Right ventricle myocardium inferior (tissue), 1 donor: ENCODE data around the gene GEMIN5. TPM values are rescaled to one million over a fixed set of nuclear protein-coding genes. Genes with fewer than 3 reads are reported as not detected.

ENCODE experiments used
- ATAC-seq: fragments of 200-7000 bp; cut with Tn5 transposase; one replicate; pipeline ENCODE4 v1.9.1; 2020; ENCODE audit warnings: mild to moderate bottlenecking, moderate library complexity
- DNase-seq: peaks from one replicate; pipeline ENCODE4 v3.0.0; 2021; ENCODE audit errors: missing footprints
- intact Hi-C: fragments of 100-400 bp; cut with DNase I; formaldehyde crosslinking; loops from one replicate; pipeline ENCODE4 v1.11.0; 2022
- total RNA-seq: library from RNA; stranded (reverse); fragmentation: NEBNext Ultra II Directional; extraction: Animal tissue kit (Norgen Biotek cat#: 25700); gene quantifications from one replicate; pipeline ENCODE4 v1.2.1, GENCODE V29; 2021
- donor health status: DM: no; HTN: yes; CAD: no; lungs with severe emphysema.

GEMIN5 gene
- total RNA-seq, 1 donor from 2014 or later = 13.0 TPM

GRCh38 chr5:154861946-154862345, 76.1 kb downstream of the GEMIN5 start:
- ATAC-seq (no peak), DNase-seq (no peak)
- intact Hi-C loops = no loop called here

DNA sequence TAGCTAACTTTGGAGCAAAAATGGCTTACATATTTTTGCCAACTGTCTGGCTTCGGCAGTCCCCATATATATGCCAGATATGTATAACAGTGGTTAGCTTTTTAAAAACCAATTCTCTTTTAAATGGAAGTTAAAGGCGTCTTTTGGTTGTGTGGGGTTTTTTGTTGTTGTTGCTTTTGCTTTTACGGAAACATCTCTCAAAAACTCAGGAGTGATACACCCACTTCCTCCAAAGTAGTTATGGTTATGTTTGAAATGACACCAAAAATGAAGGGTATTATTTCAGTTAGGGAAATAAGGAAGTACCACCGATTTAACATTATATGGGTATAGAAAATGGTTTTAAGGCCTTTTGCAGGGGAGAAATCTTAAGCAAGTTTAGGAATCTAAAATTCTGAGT, 77.2 kb downstream of the GEMIN5 start:
- intact Hi-C loops = no loop called here
- ATAC-seq = no peak
- no peak for DNase-seq

GRCh38 chr5:154860123-154860522, 77.9 kb downstream of the GEMIN5 start:
- intact Hi-C loops = no loop called here
- DNase-seq (no peak), ATAC-seq (no peak)

DNA sequence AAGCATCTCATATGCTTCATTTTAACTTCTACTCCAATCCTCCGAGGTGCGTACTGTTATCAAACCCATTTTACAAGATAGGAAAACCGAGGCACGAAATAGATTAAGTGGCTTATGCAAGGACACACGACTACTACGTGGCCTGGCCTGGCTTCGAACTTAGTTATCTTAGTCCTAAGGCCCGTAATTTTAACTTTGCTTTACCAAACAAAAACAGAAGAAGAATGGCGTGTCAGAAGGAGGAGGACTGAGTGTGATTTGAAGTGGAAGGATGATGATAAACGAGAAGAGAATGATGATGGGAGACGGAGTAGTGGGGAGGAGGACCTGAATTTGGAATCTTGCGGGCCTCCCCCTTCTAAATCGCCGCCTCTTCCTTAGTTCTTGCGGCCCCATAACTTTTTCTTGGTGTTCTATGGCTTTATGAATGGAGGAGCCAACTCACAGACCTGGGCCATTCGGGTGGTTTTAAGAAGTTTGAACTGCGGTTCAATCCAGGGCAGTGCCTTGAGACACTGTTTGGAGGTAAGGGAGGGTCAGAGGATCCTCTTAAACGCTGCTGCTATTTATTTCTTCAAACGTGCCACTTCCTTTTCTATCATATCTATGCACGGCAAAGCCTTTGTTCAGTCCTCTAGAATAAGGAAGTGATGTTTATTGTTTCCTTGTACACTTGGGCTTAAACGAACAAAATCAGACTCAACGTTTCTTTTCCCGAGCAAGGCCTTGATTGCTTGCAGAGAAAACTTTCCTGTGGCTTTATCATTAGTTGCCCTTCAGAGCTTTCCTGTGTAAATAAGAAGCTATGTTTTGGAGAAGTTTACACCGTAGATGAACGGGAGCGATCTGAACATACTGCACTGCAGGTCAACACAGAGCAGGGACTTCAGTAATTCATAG, 78.8 kb downstream of the GEMIN5 start:
- DNase-seq (no peak), ATAC-seq (no peak)
- intact Hi-C loops = loop anchor here (2.0 to 10.0 kb wide), 5 partner anchors 38 to 384 kb away; partner anchors contain the start of genes GEMIN5, HAND1 and LARP1

DNA sequence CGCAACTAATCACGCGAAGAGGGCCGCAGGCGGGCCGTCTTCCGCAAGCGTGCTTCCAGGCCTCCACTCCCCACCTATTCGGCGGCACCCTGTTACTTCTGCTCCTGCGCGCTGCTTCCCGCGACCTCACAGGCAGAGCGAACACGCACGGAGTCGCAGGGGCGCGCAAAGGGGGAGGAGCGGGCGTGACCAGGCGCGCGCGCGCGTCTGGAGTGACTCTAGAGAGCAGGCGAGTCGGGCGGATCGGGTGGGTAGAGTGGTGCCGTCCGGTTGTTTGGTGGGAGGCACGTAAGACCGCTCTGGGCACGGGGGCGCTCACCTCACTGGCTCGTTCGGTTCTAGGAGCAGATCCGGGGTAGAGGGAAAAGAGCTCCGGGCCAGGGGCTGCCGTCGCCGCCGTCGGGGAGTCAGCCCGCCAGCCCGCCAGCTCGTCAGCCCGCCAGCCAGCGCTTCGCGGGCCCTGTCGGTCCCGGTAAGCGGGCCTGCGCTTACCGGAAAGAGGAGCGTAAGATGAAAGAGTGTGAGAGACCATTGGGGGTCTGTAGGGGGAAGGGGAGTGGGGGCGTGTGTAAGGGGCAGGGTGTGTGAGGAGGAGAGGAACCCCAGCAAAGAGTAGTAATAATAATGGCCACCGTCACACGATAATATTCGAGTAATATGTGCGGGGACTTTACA, 79.6 kb downstream of the GEMIN5 start, which contains the start of gene CNOT8:
TSS of gene CNOT8 (plus strand) at position 331 of the 675 bp plus-strand sequence. CDS start 4,652 bp downstream, outside the sequence.
- peak; percentile 100 for DNase-seq
- peak; percentile 95 for ATAC-seq
- intact Hi-C loops = loop anchor here (2.0 to 10.0 kb wide), 5 partner anchors 39 to 384 kb away; partner anchors contain the start of genes GEMIN5, HAND1 and LARP1

DNA sequence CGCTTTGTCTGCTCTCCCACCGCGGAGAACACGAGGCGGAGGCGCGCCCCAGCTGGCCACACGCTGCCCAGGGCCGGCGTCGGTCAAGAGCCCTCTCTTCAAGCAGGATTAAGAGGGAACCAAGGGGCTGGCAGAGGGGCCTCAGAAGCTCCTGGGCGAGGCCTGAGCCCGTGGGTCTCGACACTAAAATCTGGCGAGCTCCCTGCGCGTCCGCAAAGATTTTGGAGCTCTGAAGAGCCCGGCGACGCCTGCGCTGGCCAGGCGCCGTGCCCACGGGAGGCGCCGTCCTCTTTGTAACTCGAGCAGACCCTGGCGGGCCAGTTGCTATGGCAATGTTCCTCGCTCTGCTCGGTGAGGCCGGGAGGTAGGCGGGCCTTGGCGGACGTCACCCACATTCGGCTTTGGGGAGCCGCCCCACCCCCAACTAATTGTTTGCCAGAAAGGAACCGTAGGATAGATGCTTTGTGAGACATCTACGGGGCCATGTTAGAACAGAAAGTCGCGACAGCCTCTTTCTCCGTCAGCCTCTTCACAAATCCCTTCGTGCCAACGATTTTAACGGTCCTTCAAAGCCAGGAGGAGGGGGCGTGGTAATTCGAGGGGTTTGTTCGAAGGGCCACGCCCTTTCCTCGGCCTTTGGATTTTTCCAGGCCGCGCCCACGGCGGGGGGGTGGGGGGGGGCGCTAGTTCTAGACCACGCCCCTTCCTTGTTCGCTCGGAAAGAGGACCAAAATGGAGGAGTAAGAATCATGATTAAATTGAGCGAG, 80.3 kb downstream of the GEMIN5 start:
- ATAC-seq (peak; percentile 84), DNase-seq (peak; percentile 99)
- intact Hi-C loops = loop anchor here (2.0 to 10.0 kb wide), 5 partner anchors 40 to 383 kb away; partner anchors contain the start of genes GEMIN5, HAND1 and LARP1

GRCh38 chr5:154851351-154851750, 86.7 kb downstream of the GEMIN5 start:
- intact Hi-C loops = loop anchor here (10.0 kb wide), 1 partner anchor 377 kb away; the partner anchor contains the start of gene HAND1
- no peak for ATAC-seq

DNA sequence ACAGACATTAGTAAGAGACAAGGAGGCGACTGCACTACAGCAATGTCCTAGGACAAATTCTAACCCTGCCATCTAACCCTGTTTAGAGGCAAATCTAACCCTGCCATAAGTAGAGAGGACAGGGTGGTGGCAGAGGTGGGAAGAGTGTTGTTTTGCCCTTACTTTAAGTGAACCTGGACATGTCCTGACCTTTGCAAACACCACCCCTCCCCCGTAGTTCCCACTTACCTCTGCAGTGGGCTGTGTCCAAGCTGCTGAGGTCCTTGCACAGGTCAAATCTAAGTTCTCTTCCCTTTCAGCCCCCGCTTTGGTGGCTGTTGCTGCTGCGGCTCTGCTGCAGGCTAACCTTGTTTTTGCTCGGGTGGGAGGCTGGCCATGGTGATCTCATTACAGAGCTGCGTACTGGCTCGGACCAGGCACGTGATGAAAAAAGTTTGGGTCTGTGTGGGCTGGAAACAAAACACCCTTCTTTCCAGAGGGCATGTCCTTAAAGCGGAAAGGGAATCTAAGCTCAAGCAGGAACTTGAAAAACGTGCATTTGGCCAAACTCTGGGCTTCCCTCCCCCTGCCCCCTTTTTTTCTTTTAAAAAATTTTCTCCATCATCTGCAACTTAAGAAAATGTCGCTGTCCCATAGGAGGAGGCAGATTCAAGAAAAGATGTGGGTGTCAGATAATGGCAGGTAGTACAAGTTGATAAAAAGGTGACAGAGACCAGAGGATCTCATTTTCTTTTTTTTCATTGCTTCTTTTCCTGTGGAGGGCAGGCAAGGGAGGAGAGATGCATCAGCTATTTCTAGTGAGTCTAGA, 87.6 kb downstream of the GEMIN5 start, which contains the start of gene FAXDC2:
TSS of gene FAXDC2 (minus strand) at position 349 of the 808 bp plus-strand sequence. CDS start 12,425 bp downstream, outside the sequence.
- intact Hi-C loops = loop anchor here (10.0 kb wide), 1 partner anchor 376 kb away; the partner anchor contains the start of gene HAND1
- ATAC-seq = peak; percentile 99
- peak; percentile 82 for DNase-seq

More at GRCh38 chr5:154851351-154851750, 86.7 kb downstream of the GEMIN5 start:
- DNase-seq = no peak

- DNase-seq (no peak), ATAC-seq (no peak)
- intact Hi-C loops = loop anchor here (10.0 kb wide), 1 partner anchor 375 kb away; the partner anchor contains the start of gene HAND1
These were observed 88.2 kb downstream of the GEMIN5 start for GRCh38 chr5:154849791-154850201.

GRCh38 chr5:154849264-154849785, 88.7 kb downstream of the GEMIN5 start:
- intact Hi-C loops = no loop called here
- ATAC-seq = no peak
- no peak for DNase-seq

GRCh38 chr5:154844809-154845208, 93.2 kb downstream of the GEMIN5 start:
- ATAC-seq = no peak
- intact Hi-C loops = no loop called here
- no peak for DNase-seq

GRCh38 chr5:154842689-154843530, 95.1 kb downstream of the GEMIN5 start:
- DNase-seq = no peak
- ATAC-seq = no peak
- intact Hi-C loops = no loop called here

GRCh38 chr5:154841273-154841661, 96.7 kb downstream of the GEMIN5 start:
- no peak for DNase-seq
- intact Hi-C loops = no loop called here
- no peak for ATAC-seq

DNA sequence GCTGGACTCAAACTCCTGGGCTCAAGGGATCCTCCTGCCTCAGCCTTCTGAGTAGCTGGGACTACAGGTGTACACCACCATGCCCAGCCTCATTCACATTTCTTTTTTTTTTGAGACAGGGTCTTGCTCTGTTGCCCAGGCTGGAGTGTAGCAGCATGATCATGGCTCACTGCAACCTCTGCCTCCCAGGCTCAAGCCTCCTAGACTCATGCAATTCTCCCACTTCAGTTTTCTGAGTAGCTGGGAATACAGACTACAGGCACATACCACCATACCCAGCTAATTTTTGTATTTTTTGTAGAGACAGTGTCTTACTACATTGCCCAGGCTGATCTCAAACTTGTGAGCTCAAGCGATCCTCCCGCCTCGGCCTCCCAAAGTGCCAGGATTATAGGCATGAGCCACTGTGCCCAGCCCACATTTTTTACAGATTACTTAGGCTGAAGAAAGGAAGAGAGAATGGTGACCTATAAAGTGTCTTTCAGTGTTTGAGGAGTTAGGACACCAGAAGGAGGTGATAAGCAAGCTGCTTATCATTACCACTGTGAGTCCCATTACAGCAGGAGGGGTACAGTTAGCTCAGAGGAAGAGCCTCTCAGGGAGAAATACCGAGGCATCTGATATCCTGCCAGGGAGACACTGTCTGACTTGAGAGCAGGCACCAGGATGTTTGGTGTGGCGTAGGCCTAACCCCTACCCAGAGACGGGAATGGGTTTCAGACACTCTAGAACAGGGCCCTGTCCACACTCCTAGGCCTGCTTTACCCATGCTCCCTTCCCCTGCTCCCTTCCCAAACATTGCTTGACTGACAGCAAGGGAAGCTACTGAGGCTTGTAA, 97.4 kb downstream of the GEMIN5 start:
- no peak for DNase-seq
- intact Hi-C loops = no loop called here
- ATAC-seq = peak; percentile 36
